ENCODE results near the gene CSH1.
"Not testable (repeated sequence)": the region's sequence is repeated elsewhere in the genome, so short reads cannot be mapped to it uniquely, and the experiment has no call there.

Gene CSH1

DNA sequence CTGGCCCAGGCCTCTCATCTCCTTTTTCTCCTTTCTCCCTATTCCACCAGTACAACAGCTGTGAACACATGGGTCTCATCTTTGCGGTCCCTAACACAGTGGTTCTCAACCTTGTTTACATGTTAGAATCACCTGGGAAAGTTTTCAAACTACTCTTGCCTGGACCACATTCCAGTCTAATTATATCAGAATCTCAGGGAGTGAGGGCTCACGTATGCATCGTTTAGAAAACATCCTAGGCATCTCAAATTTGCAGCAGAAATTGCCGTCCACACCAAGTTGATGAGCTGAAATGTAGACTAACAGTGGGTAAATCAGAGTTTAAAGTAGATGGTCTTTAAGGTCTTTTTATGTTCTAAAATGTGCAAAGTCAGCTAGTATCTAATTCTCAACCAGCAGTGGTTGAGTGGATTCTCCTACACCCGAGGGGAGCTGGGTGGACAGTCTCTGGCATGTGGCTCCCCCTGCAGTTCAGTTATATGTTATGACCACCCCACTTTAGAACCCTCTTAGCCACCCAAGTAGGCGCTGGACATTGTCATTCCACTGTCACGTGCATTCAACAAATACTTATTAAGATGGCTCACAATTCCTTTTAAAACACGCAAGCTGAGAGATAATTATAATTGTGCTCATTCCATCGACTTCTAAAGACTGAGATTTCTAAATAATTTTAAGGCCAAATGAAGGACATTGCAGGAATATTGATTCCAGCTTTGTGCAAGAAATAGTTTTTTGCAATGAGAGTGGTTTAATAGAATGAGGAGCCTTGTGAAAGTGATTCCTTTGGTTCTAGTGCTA lies 26.7 kb downstream of the CSH1 start:
- DNase-seq, result not testable (repeated sequence)

DNA sequence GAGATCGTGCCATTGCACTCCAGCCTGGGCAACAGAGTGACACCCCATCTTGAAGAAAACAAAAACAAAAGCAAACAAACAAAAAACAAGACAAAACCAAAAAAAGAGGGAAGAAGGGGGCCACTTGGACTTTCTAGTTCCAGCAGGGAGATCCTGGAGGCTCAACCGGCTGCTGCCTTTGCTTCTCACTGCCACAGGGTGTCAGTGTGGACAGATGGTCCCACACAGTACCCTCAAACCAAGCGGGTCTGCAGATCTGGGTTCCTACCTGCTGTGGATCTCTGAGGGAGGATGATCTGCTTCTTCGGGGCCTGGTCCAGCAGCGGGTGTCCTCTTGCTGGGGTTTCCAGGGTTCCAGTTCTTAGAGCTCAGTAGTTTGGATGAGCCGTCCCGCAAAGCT lies 29.7 kb downstream of the CSH1 start:
- not testable (repeated sequence) for DNase-seq

DNA sequence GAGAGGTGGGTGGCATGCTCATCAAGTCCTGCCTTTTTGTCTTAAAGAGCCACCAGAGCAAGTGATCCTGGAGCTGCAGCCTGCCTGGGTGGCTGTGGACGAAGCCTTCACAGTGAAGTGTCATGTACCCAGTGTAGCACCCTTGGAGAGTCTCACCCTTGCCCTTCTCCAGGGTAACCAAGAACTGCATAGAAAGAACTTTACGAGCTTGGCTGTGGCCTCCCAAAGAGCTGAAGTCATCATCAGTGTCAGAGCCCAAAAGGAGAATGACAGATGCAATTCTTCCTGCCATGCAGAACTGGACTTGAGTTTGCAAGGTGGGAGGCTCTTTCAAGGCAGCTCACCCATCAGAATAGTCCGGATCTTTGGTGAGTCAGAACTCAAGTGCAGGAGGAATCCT lies 37.1 kb downstream of the CSH1 start:
- DNase-seq, result no peak

DNA sequence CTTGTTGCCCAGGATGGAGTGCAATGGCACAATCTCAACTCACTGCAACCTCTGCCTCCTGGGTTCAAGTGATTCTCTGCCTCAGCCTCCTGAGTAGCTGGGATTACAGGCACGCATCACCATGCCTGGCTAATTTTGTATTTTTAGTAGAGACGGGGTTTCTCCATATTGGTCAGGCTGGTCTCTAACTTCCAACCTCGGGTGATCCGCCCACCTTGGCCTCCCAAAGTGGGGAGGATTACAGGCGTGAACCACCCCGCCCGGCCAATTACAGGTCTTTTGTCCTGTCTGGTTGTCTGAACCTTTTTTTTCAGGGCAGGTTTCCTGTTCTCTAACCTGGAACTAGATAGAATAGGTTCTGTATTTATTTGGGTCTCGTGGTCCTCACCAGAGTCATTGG lies 39.9 kb downstream of the CSH1 start:
- DNase-seq, result not testable (repeated sequence)

- DNase-seq, result no peak
Observed at GRCh38 chr17:63855185-63855584, 41.2 kb downstream of the CSH1 start.

DNA sequence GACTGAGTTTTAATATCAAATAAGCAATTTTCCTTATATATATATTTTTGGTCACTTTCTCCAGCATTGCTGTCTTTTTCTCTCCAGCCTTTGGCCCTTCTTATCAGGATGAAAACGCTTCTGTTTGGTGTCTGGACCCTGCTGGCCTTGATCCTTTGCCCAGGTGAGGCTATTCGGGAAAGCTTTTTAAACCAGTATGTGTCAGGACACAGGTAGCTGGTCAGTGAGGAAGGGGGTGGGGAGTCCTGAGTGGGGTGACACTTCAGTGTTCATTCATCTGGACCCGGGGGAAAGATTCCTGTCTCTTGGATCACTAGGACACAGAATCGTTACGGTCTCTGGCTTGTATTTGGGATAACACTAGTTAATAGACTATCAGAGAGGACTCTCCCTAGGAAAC lies 41.7 kb downstream of the CSH1 start:
- no peak for DNase-seq

- no peak for DNase-seq
Observed at GRCh38 chr17:63853260-63853659, 43.1 kb downstream of the CSH1 start.

DNA sequence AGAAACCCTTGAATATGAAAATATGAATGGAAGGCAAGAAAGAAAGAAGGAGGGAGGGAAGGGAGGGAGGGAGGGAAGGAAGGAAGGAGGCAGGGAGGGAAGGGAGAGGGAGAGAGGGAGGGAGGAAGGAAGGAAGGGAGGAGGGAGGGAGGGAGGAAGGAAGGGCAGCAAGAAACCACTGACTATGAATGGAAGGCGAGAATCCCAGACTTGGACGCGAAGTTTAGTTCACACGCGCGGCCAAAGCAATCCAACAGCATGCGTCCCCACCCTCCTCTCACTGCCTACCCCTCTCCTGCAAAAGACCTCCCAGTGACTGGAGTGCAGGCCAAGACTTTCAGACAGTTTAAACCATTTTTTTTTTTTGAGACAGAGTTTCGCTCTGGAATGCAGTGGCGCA lies 46.0 kb downstream of the CSH1 start:
- no peak for DNase-seq

DNA sequence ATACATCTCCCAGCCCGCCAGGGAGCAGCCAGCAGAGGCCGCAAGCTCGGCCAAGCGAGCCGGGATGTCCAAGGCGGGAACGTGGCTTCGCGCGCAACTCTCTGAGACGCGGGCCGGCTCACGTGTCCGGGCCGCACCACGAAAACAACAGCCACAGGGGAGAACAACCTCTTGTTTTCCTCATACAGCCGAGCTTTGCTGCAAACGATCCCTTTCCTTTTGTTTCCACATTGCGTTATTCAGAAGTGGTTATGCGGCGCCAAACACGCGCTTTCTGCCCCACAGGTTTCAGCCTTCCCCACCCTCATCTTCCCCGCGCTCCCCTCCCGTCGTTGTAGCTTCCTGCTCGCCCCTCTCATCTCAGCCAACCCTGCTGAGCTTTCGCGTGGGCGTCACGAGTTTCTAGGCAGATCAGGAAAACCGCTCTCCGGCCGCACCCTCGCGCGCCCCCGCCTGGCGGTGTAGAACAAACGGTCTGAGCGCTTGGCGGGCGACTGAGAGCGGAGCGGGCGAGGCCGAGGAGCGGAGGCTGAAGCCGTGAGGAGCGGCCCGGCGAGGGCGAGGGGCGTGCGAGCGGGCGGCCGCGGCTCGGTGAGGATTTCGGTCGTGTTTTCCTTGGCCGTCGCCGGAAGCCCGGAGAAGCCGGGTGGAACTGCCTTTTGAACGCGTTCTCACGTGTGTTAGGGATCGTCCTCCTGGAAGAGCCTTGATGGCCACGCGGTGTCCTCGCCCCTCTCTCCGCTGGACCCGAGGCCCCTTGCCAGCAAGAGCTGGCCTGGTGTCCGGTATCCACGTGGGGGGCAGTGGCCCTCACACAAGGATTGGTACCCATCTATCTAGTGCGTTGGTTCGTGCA lies 47.3 kb downstream of the CSH1 start:
- peak in 55 of 56 donors; percentile 46 to 95 (median 79) for DNase-seq

DNA sequence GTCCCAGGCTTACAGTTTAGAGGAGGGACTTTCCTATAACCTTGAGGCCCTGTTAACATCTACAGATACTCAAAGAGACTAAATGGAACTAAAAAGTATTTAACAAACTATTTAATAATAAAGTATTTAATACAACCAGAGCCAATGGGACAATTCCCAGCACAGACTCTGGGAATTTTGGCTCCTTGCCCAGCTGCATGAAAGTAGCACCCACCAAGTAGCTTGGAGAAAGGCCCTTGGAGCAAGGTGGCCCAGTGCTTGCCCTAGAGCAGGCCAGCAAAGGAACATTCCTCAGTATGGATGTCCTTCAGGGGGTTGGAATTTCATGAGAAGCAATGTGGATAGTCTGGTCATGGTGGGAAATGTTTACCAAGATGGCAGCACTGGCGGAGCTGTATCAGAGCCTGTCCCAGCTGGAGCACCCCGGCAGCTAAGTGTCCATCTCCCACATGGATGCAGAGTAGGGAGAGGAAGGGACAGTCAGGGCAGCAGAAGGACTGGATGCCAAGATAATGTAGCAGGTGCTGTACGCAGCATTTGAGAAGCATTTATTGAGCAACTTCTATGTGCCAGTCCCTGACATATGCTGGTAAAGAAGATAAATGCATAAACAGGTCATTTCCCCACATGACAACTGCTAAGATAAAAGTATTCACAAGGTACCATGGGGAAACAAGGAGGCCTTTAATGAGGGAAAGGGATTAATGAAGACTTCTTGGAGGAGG lies 48.7 kb downstream of the CSH1 start:
- DNase-seq, result no peak

DNA sequence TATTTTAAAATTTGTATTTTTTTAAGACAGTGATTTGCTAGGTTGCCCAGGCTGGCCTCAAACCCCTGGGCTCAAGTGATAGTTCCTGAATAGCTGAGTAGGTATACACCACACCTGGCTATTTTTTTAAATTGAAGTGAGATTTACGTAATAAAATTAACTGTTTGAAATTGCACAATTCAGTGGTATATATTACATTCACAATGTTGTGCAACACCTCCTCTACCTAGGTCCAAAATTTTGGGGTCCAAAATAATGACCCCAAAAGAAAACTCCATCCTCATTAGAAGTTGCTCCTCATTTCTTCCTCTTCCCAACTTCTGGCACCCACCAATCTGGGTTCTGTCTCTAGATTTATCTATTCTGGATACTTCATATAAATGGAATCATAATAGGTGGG lies 50.9 kb downstream of the CSH1 start:
- DNase-seq, result no peak
